HepG2 (cell line): ENCODE results near the gene RNASE8. TPM values are rescaled to one million over a fixed set of nuclear protein-coding genes. Genes with fewer than 3 reads are reported as not detected.

Experiments used
- NFKB2 ChIP-seq: sonication (generic); formaldehyde crosslinking; IDR thresholded peaks from 2 replicates; pipeline ENCODE4 v1.4.0; 2020; ENCODE audit warnings: missing genetic modification reagents, borderline replicate concordance
- PITX1 ChIP-seq: sonication (generic); formaldehyde crosslinking; IDR thresholded peaks from 2 replicates; pipeline ENCODE4 v1.5.1; 2020; ENCODE audit warnings: mild to moderate bottlenecking, missing genetic modification reagents
- POGZ ChIP-seq: sonication (generic); formaldehyde crosslinking; IDR thresholded peaks from 2 replicates; pipeline ENCODE4 v1.4.0; 2020; ENCODE audit warnings: mild to moderate bottlenecking, missing genetic modification reagents
- SMAD3 ChIP-seq: sonication (generic); formaldehyde crosslinking; IDR thresholded peaks from 2 replicates; pipeline ENCODE4 v1.4.0; 2020; ENCODE audit warnings: missing genetic modification reagents
- TCF12 ChIP-seq, 2 experiments: fragments of 450-650 bp in 1 of 2; sonication (generic) in 1 of 2; formaldehyde crosslinking in 1 of 2; IDR thresholded peaks; 2 replicates each; pipeline versions ENCODE4 v1.6.1 to v1.8.0; 2017 to 2022; ENCODE audit warnings: antibody characterized with exemption in 1 of 2, mild to moderate bottlenecking in 1 of 2, missing genetic modification reagents in 1 of 2, moderate library complexity in 1 of 2
- TOPORS ChIP-seq: sonication (generic); formaldehyde crosslinking; IDR thresholded peaks from 2 replicates; pipeline ENCODE4 v1.8.0; 2023; ENCODE audit warnings: mild to moderate bottlenecking, missing genetic modification reagents
- ZNF782 ChIP-seq: sonication (generic); formaldehyde crosslinking; IDR thresholded peaks from 2 replicates; pipeline ENCODE4 v1.4.0; 2020; ENCODE audit warnings: missing genetic modification reagents, mild to moderate bottlenecking, borderline replicate concordance
- polyA plus RNA-seq, 8 experiments: library from polyadenylated mRNA; depleted of rRNA in 3 of 8; stranded (reverse) in 7 of 8; unstranded in 1 of 8; fragments of >200 nt; fragmentation: Illumina TruSeq in 4 of 8; extraction: Trizol in 4 of 8; gene quantifications; 2 replicates each; pipeline versions ENCODE4 v1.2.1 to v1.2.3, GENCODE V29; 2011 to 2016; ENCODE audit warnings: low read depth in 4 of 8, missing spikeins in 1 of 8, mixed read lengths in 1 of 8; ENCODE audit not compliant: insufficient read depth in 1 of 8
- total RNA-seq, 5 experiments: library from RNA; depleted of rRNA; stranded (reverse); fragments of >200 nt; fragmentation: Illumina TruSeq; extraction: Trizol; gene quantifications; 2 replicates each; pipeline ENCODE4 v1.2.3, GENCODE V29; 2016; ENCODE audit warnings: low read depth in 1 of 5
- TF ChIP-seq, protein P1 (sequence below): sonication (generic); formaldehyde crosslinking; IDR thresholded peaks from 2 replicates; pipeline ENCODE4 v1.5.0; 2020; ENCODE audit warnings: missing genetic modification reagents
- TF ChIP-seq, protein P2 (sequence below): sonication (generic); formaldehyde crosslinking; IDR thresholded peaks from 2 replicates; pipeline ENCODE4 v1.8.0; 2022; ENCODE audit warnings: missing genetic modification reagents, mild to moderate bottlenecking, borderline replicate concordance
- TF ChIP-seq, protein P3 (sequence below): IDR thresholded peaks from 2 replicates; pipeline ENCODE4 v1.6.1; 2012; ENCODE audit warnings: low read length, improper control_type of control experiment
- TF ChIP-seq, protein P4 (sequence below): sonication (generic); formaldehyde crosslinking; IDR thresholded peaks from 2 replicates; pipeline ENCODE4 v1.4.0; 2020; ENCODE audit warnings: missing genetic modification reagents
- TF ChIP-seq, protein P5 (sequence below): sonication (generic); formaldehyde crosslinking; IDR thresholded peaks from 2 replicates; pipeline ENCODE4 v1.5.0; 2020; ENCODE audit warnings: missing genetic modification reagents
- TF ChIP-seq, protein P6 (sequence below): sonication (generic); formaldehyde crosslinking; IDR thresholded peaks from 2 replicates; pipeline ENCODE4 v1.4.0; 2020; ENCODE audit warnings: missing genetic modification reagents, mild to moderate bottlenecking, borderline replicate concordance

RNASE8 gene
- total and polyA plus RNA-seq, 2 of the 13 experiments (the other 11 are each of a cell fraction or from before 2014, with no cell fraction given), result not detected

DNA sequence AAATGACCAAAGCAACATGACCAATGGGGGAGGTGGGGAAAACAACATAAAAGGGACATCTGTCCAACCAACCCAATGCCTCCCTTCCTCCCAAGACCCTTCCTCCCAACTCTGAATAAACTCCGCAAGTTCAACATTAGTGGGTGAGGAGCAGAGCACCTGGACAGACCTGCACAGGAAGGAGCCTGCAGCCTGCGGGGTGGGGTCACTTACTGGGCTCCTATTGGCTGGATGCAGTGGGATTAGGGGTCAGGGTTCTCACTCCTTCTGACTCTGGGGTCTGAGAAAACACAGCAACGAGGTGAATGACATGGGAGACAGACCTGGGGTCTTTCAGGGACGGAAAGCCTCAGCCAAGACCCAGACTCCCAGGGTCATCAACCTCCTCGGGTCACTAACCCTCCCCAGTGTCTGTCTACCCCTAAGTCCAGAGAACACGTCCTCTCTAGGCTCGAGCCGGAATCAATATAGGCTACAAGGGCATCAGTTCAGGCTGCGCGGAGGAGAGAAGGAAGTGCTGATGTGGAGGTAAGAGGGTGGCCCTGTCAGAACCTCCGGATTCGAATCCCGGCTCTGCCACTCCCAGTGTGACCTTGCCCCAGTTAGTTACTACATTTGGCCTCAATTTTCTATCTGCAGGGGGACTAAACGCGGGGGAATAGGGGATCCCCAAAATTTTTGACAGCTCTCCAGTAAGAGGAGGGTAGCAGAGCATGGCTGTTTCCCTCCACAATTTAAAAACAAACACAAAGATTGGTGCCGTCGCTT, 33.6 kb upstream of the RNASE8 start (continued):
- TF ChIP-seq, protein P1, sequence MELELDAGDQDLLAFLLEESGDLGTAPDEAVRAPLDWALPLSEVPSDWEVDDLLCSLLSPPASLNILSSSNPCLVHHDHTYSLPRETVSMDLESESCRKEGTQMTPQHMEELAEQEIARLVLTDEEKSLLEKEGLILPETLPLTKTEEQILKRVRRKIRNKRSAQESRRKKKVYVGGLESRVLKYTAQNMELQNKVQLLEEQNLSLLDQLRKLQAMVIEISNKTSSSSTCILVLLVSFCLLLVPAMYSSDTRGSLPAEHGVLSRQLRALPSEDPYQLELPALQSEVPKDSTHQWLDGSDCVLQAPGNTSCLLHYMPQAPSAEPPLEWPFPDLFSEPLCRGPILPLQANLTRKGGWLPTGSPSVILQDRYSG (CRISPR knock-in tag), result no peak
- TF ChIP-seq, protein P2, sequence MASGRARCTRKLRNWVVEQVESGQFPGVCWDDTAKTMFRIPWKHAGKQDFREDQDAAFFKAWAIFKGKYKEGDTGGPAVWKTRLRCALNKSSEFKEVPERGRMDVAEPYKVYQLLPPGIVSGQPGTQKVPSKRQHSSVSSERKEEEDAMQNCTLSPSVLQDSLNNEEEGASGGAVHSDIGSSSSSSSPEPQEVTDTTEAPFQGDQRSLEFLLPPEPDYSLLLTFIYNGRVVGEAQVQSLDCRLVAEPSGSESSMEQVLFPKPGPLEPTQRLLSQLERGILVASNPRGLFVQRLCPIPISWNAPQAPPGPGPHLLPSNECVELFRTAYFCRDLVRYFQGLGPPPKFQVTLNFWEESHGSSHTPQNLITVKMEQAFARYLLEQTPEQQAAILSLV (CRISPR knock-in tag), result 0 out of 2 replicates have a peak, but pooled peaks have one; percentile 31
- TF ChIP-seq, protein P3, sequence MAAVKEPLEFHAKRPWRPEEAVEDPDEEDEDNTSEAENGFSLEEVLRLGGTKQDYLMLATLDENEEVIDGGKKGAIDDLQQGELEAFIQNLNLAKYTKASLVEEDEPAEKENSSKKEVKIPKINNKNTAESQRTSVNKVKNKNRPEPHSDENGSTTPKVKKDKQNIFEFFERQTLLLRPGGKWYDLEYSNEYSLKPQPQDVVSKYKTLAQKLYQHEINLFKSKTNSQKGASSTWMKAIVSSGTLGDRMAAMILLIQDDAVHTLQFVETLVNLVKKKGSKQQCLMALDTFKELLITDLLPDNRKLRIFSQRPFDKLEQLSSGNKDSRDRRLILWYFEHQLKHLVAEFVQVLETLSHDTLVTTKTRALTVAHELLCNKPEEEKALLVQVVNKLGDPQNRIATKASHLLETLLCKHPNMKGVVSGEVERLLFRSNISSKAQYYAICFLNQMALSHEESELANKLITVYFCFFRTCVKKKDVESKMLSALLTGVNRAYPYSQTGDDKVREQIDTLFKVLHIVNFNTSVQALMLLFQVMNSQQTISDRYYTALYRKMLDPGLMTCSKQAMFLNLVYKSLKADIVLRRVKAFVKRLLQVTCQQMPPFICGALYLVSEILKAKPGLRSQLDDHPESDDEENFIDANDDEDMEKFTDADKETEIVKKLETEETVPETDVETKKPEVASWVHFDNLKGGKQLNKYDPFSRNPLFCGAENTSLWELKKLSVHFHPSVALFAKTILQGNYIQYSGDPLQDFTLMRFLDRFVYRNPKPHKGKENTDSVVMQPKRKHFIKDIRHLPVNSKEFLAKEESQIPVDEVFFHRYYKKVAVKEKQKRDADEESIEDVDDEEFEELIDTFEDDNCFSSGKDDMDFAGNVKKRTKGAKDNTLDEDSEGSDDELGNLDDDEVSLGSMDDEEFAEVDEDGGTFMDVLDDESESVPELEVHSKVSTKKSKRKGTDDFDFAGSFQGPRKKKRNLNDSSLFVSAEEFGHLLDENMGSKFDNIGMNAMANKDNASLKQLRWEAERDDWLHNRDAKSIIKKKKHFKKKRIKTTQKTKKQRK, result no peak
- TF ChIP-seq TCF12 (IDR thresholded peaks at IDR 0.05) (no peak), TCF12 (CRISPR knock-in tag; IDR thresholded peaks at IDR 0.05) (peak; percentile 28; the same call in 1 of the 2 replicates), NFKB2 (CRISPR knock-in tag) (no peak), SMAD3 (CRISPR knock-in tag) (no peak), POGZ (peak; percentile 5; the same call in 1 of the 2 replicates), PITX1 (CRISPR knock-in tag) (no peak), ZNF782 (CRISPR knock-in tag) (no peak), TOPORS (no peak)
- TF ChIP-seq, protein P4, sequence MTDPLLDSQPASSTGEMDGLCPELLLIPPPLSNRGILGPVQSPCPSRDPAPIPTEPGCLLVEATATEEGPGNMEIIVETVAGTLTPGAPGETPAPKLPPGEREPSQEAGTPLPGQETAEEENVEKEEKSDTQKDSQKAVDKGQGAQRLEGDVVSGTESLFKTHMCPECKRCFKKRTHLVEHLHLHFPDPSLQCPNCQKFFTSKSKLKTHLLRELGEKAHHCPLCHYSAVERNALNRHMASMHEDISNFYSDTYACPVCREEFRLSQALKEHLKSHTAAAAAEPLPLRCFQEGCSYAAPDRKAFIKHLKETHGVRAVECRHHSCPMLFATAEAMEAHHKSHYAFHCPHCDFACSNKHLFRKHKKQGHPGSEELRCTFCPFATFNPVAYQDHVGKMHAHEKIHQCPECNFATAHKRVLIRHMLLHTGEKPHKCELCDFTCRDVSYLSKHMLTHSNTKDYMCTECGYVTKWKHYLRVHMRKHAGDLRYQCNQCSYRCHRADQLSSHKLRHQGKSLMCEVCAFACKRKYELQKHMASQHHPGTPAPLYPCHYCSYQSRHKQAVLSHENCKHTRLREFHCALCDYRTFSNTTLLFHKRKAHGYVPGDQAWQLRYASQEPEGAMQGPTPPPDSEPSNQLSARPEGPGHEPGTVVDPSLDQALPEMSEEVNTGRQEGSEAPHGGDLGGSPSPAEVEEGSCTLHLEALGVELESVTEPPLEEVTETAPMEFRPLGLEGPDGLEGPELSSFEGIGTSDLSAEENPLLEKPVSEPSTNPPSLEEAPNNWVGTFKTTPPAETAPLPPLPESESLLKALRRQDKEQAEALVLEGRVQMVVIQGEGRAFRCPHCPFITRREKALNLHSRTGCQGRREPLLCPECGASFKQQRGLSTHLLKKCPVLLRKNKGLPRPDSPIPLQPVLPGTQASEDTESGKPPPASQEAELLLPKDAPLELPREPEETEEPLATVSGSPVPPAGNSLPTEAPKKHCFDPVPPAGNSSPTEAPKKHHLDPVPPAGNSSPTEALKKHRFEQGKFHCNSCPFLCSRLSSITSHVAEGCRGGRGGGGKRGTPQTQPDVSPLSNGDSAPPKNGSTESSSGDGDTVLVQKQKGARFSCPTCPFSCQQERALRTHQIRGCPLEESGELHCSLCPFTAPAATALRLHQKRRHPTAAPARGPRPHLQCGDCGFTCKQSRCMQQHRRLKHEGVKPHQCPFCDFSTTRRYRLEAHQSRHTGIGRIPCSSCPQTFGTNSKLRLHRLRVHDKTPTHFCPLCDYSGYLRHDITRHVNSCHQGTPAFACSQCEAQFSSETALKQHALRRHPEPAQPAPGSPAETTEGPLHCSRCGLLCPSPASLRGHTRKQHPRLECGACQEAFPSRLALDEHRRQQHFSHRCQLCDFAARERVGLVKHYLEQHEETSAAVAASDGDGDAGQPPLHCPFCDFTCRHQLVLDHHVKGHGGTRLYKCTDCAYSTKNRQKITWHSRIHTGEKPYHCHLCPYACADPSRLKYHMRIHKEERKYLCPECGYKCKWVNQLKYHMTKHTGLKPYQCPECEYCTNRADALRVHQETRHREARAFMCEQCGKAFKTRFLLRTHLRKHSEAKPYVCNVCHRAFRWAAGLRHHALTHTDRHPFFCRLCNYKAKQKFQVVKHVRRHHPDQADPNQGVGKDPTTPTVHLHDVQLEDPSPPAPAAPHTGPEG (CRISPR knock-in tag), result no peak
- TF ChIP-seq, protein P5, sequence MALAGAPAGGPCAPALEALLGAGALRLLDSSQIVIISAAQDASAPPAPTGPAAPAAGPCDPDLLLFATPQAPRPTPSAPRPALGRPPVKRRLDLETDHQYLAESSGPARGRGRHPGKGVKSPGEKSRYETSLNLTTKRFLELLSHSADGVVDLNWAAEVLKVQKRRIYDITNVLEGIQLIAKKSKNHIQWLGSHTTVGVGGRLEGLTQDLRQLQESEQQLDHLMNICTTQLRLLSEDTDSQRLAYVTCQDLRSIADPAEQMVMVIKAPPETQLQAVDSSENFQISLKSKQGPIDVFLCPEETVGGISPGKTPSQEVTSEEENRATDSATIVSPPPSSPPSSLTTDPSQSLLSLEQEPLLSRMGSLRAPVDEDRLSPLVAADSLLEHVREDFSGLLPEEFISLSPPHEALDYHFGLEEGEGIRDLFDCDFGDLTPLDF (CRISPR knock-in tag), result no peak
- TF ChIP-seq, protein P6, sequence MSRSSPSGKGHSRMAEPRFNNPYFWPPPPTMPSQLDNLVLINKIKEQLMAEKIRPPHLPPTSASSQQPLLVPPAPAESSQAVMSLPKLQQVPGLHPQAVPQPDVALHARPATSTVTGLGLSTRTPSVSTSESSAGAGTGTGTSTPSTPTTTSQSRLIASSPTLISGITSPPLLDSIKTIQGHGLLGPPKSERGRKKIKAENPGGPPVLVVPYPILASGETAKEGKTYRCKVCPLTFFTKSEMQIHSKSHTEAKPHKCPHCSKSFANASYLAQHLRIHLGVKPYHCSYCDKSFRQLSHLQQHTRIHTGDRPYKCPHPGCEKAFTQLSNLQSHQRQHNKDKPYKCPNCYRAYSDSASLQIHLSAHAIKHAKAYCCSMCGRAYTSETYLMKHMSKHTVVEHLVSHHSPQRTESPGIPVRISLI, result no peak
